ENCODE measurements around the gene NKX2-2.
"Not testable (repeated sequence)": the region's sequence is repeated elsewhere in the genome, so short reads cannot be mapped to it uniquely, and the experiment has no call there.

NKX2-2 gene

DNA sequence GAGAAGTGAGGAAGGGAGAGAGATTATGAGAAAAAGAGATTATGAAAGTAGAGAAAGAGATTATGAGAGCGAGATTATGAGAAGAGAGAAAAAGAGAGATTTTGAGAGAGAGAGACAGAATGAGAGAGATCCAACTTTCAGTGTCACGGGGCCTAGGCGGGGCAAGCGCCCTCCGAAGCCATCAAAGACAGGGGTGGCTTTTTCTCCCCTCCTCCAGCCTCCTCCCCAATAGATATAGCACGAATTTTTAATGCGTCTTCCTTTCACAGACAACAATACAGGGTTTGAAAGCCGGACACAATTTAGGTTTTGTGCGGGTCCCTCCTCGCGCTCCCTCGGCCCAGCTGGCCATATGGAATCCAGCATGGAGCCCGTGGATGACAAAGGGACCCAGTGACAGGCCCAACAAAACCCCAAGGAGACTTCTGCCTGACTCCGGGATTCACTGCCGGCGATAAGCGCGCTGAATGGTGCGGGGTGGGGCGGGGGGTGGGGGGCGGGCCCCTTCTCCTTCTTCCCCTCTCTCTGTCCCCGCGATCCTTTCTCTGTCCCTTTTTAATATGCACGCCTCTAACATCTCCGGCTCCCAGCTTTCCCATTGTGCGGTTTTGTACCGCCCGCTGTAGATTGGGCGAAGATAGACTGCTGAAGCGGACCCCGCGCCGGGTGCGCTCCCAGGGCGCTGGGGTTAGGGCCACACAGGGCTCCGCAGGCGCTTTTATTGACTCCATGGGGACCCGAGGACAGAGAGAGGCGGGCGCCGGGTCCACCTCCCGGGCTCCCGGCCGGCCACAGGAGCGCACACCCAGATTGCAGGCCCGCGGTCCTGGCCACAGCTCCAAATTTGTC, 5.4 kb downstream of the NKX2-2 start:
- DNase-seq: no peak

DNA sequence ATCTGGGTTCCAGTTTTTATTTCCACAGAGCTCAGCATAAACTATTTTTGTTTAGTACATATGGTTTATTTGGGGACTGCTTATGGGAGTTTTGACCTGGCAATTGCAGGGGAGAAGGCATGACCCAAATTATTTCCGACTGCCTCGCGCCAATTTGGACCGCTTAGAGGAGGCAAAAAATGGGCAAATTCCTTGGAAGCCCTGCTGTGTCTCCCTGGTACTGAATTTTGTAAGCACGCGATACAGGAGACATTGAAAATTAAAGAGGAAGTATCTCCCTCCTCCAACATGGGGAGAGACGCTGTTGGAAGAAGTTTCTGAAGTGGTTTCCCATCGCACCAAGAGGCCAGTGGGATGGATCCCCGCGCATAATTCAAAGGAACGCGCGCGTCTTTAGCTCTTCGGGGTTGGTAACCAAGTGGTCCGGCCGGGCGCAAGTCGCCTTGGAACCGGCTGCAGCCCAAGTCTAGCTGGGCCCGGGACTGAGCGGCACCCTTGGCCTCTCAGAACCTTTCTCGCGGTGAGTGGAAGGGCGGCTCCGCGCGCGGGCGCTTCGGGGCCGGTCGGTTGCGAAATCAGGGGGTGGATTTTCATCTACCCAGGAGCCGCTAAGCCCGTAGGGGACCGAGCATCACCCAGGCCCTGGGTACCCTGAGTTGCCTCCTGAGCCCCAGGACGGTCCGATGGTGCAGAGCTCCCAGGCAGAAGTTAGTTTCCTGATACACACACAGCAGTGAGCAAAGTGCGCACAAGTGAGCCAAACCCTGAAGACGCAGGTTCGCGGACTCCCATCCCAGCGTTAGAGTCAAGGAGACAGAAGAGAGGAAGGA, 6.2 kb downstream of the NKX2-2 start:
- no peak for DNase-seq

DNA sequence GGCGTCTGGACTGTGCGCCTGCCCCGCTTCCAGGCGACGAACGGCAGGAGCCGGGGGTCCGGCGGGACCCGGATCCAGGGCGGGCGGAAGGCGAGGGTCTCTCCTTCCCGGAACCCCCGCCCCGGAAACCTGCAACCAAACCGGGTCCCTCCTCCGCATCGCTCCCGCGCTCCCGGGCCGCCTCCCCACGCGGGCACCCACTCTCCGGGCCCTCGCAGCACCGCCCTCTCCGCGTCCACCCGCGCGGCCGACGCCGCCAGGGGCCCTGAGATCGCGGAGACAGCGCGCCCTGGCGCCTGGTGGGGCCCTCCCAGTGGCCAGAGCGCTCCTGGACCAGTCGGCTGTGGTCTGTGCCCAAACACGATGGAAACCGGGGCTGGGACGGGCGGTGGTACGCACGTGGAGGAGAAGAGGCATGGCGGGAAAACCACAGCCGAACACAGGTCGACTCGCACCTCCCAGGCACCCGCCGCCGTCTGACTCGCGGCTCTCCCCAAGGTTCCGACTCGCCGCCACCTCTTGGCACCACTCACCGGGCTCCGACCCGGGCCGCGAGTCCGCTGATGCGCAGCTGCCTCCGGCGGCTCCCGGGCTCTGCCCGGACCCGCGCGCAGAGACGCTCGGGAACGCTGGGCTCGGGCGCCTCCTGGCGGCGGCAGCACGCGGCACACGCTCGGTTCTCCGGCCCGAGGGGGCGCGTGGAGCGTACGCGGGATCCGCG, 7.9 kb downstream of the NKX2-2 start:
- DNase-seq: peak; percentile 51

DNA sequence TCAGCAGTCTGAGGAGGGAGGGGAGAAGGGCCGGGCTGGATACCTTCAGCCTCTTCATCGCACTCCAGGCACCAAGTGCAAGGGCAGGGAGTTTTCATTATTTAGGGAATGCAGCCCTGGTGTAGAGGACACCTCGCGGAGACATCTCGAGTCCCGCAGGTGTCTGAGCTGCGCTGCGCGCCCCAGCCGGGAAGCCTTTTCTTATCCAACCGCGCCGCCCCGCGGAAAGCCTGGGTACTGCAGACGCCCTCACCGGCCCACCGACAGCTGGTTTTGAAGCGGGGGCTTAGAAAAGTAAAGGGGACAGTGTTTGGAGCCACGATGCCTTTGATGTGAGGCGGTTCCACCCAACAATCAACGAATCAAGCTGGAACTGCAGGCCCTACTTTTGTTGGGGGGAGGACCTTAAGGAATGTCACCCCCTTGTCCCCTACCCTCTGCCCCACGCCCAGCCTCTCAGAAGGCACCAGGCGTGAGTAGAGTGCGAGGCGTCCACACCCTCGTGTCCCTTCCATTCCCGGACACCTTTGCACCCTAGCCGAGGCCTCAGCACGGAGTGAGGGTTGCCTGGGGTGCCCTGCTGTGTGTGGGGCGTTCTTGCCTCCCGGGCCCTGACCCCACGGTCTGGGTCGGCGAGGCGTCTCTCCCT, 8.6 kb downstream of the NKX2-2 start:
- DNase-seq: peak; percentile 68

DNA sequence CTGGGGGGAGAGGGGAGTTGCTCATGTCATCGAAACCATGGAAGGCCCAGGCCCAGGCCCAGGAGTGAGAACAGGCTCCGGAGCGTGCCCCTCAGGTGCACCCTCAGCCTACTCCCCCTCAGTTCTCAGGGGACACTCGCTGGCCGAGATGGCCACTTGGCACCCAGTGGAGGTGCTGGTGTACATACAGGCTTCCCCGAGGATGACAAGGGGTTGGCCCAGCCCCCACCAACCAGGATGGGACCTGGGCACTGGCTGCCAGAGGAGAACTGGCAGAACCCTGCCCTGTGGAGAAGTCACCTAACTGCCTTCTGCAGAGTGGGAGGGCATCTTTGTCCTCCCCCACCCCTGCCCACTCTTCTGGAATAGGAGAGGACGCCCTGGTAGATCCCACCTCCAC, 9.5 kb downstream of the NKX2-2 start:
- no peak for DNase-seq

DNA sequence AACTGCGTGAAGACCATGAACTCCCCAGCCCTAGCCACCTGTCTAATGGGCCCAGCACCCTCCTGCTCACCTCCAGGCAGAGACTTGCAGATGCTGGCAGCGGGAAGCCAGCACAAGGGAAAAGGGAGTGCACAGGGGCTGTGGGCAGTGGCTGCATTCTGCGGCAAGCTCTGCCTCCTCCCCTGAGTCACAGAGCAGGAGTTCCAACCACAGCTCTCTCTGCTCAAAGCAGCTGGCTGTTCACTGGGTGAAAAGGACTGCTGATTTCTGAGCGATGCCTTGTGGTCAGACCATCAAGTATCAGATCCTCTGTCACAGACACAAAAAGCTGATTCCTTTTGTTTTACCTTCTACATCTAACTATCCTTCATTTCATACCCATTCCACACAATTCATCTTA, 10.5 kb downstream of the NKX2-2 start:
- no peak for DNase-seq

DNA sequence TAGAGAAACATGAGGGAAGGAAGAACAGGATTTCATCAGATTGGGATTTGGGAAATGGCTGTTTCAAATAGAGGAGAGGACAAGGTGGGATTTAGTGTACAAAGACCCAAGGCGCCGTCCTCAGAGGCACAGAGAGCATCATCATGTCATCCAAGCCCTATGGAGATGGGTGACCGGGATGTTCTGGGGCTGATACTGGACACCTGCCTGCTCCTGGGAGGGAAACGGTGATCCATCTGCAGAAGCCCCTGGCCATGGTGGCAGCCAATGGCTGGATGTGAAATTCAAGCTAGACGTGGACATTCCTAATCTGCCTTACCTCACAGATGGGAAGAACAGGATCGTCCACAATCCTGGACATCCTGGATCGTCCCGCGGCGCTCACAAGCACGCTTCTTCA, 12.7 kb downstream of the NKX2-2 start:
- DNase-seq: no peak

DNA sequence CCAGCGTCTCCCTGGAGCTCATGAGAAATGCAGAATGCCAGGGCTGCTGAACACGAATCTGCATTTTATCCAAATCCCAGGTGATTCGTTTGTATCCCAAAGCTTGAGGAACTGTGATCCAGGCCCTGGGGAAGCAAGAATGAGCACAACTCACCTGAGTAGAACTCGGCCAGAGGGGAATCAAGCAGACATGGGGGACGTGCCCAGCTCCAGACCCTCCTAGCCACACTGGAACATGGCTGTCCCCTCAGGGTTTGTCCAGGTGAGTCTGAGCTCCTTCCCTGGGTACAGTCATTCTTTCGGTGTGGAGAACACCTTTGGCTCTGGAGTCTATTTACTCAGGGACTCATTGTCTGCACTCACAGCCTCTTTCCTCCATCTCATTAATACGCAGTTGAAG, 13.3 kb downstream of the NKX2-2 start:
- no peak for DNase-seq

DNA sequence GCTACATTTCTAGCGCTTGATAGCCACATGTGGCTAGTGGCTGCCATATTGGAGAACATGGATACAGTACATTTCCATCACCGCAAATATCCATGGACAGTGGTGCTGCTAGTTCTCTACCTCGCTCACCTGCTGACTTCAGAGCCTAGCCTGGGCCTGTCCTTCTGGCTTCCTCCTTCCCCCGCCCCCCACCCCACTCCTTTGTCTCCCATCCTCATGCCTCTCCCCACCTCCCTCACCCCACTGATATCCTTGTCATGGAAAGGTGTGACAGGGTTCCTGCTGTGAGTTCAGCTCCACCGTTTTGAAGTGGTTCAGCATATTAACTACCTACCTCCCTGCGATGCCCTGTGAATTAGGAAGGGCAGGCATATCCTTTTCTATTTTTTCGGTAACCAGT, 14.2 kb downstream of the NKX2-2 start:
- no peak for DNase-seq

DNA sequence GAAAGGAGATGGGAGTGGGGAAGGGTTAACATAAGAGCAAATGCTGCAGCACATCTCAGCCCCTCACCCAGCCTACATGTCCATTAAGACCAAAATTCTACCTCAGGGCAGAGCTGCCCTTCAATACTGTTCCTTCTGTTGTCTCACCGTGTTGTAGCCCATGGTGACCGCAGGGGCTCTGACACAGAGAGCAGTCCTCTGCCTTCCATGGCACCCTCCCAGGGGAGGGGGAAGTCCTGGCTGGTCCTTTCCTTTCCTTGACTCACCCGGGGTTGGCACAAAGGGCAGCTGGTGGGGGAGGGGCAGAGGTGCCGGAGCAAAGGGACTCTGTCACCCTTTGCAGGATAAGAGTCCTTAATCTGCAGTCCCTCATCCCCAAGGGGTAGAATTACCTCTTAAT, 15.2 kb downstream of the NKX2-2 start:
- DNase-seq: no peak

DNA sequence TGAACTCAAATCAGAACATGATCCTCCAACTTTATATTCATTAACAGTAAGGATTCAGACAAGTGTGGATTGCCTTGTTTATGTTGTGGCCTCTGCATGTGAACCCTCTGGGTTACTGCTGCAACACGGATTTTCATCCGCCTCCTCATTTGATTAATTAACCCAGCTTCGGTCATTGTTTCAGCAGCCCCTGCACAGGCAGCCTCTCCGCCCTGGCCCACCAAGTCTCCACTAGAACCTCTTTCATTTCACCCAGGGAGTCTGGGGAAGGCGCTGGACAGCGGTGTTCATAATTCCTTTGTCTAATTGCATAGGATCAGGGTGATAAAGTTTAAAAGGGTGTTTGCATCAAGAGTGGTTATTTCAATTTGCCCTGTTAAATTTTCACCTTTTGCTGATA, 15.7 kb downstream of the NKX2-2 start:
- no peak for DNase-seq

DNA sequence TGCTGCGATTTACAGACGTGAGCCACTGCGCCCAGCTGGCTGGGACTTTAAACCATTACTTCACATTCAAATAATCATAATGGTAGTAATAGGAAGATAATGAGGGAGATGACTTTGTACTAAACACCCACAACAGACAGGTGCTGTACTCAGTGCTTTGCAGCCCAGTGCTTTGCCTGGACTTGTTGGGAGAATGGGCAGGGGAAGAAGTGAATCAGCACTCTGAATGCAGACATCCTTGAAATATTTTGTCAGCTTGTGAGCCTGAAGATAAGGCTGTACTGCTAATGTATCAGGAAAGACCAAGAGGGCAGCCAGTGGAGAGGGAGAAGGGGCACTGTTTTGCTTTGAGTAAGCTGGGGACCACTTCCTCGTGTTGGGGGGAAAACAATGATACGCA, 17.4 kb downstream of the NKX2-2 start:
- no peak for DNase-seq

DNA sequence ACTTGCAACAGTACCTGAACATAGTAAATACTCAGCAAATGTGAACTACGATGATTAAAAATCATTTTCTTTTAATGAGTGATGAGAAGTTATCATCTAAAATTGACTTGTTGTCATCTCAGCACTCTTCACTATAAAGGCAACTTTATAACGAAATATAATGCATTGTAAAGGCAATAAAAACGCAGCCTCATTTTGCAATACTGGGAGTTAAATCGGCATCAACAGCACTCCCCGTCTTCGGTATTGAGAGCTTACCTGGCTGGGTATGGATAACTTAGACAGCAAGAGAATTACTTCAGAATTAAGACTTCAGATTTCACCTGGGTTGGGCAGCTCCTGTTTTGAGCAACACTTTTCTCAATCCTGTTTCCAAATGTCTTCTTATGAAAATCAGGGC, 20.8 kb downstream of the NKX2-2 start:
- DNase-seq: no peak

DNA sequence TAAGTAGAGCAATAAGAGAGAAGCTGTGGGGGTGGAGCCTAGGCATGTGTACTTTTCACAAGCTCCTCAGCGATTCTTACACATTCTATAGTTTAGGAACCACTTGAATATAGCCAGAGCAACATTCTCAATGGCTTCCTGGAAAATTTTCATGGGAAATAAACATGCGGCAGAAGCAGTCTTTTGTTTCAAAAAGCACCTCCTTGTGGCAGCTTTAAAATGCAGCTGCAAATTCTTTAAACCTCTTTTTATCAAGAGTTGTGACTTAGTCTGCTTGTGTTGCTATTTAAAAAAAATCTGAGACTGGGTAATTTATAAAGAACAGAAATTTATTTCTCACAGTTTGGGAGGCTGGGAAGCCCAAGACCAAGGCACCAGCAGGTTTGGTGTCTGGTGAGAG, 23.8 kb downstream of the NKX2-2 start:
- no peak for DNase-seq

DNA sequence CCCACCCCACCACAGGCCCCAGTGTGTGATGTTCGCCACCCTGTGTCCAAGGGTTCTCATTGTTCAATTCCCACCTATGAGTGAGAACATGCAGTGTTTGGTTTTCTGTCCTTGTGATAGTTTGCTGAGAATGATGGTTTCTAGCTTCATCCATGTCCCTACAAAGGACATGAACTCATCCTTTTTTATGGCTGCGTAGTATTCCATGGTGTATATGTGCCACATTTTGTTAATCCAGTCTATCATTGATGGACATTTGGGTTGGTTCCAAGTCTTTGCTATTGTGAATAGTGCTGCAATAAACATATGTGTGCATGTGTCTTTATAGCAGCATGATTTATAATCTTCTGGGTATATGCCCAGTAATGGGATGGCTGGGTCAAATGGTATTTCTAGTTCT, 33.7 kb downstream of the NKX2-2 start:
- DNase-seq: not testable (repeated sequence)

DNA sequence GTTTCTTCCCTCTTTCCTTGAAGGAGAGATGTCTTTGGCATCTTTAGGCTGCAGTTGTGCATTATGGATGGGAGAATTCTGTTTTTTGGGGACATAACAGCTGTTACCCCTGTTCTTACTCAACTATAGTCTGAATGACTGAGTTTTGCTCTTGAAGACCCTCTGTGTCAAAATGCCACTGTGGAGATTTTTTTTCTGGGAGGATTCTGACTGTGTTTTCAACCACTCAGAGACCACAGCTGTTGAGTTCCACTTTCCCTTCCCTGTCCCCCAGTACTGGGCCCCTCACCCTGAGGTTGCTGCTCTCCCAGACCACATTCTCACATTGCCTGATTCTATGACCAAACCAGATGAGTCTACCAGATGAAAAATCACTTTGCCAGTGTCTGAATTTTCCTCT, 48.1 kb downstream of the NKX2-2 start:
- DNase-seq: no peak

DNA sequence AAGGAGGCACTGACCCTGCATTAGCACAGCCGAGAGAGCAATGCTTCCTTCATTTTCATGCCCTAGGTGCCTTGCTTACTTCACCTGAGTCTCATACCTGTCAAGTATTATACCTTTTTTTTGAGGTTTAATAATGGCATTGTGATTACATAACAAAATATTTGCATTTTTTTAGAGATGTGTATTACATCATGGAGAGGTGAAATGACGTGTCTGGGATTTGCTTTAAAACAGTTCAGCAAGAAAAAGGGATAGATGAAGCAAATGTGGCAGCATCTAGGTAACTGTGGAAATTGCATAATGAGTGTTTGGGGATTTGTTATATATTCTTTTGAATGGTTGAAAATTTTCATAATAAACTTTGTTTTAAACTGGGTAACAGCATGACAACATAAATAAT, 48.9 kb downstream of the NKX2-2 start:
- DNase-seq: no peak

Measured in stimulated activated naive CD4-positive, alpha-beta T cell treated with Interleukin-2 at 50 U/mL for 16 hours (primary cell).